Psoas muscle (tissue), 7 donors: Measurements from ENCODE around the gene ERBIN. TPM values are rescaled to one million over a fixed set of nuclear protein-coding genes. Genes with fewer than 3 reads are reported as not detected.

Experiments
- polyA plus RNA-seq, 3 donors: library from polyadenylated mRNA; stranded (reverse); fragments of 200-250 nt; gene quantifications; one replicate each; pipeline ENCODE4 v1.2.3, GENCODE V29; 2013
- total RNA-seq, 4 donors: library from RNA; stranded (reverse); fragmentation: NEBNext Ultra II Directional in 2 of 4; extraction: Animal tissue kit (Norgen Biotek cat#: 25700) in 2 of 4; gene quantifications; one replicate each; pipeline versions ENCODE4 v1.2.1 to v1.2.4, GENCODE V29; 2021 to 2023
- donor health status: healthy with polysubstance abuse.
- donor health status: DM: no; HTN: no; CAD: no; lungs with moderate emphysema.
- donor health status: Bipolar disorder and iron deficiency.
- donor health status: healthy.
- donor health status: DM: no; HTN: no; CAD: no.
- donor health status: DM: no; HTN: no; CAD: no.
- donor health status: DM: yes; HTN: yes; CAD: no.

The ERBIN gene
- total and polyA plus RNA-seq, 7 donors, result 8.3 to 56.6 (median 28.8) TPM

Other genes with a start within 250 kb of the ERBIN start
- 1 to 10 TPM; 3.6 to 7.6 (median 4.1) TPM for gene SGTB, start 204.5 kb upstream of the ERBIN start, total RNA-seq
- gene SGTB, start 204.5 kb upstream of the ERBIN start, polyA plus RNA-seq, result 1 to 10 TPM in 2 of 3 donors, under 1 TPM in 1; 0.91 to 4.0 (median 1.9) TPM
- 10 to 100 TPM; 31.4 to 69.9 (median 45.1) TPM for gene NLN, start 204.4 kb upstream of the ERBIN start, total RNA-seq
- gene NLN, start 204.4 kb upstream of the ERBIN start, polyA plus RNA-seq, result 10 to 100 TPM in 2 of 3 donors, 1 to 10 TPM in 1; 9.8 to 22.9 (median 11.4) TPM
- 10 to 100 TPM; 25.1 to 29.8 (median 27.9) TPM for gene SREK1, start 217.7 kb downstream of the ERBIN start, total RNA-seq
- 10 to 100 TPM; 13.4 to 18.1 (median 15.1) TPM for gene SREK1, start 217.7 kb downstream of the ERBIN start, polyA plus RNA-seq